HFF-Myc (cell line): ENCODE results near the gene HOXB8.

Source experiments
- DNase-seq: peaks from one replicate; pipeline ENCODE4 v3.0.0-alpha.2; 2011; ENCODE audit warnings: low read depth; ENCODE audit errors: extremely low read depth
- H3K4me3 ChIP-seq: replicated peaks from 2 replicates; pipeline ENCODE4 v1.5.1; 2011; ENCODE audit warnings: low read depth, mild to moderate bottlenecking, control low read depth, low read length
- CTCF ChIP-seq: IDR thresholded peaks from 2 replicates; pipeline ENCODE4 v1.5.1; 2012; ENCODE audit warnings: mild to moderate bottlenecking, low read depth, low read length, control low read depth; ENCODE audit errors: missing control alignments

The HOXB8 gene

GRCh38 chr17:48646183-48647102, 31.4 kb upstream of the HOXB8 start:
- no peak for DNase-seq
- no peak for TF ChIP-seq CTCF
- H3K4me3 ChIP-seq: no peak overlapping the region

- no peak for DNase-seq
- H3K4me3 ChIP-seq: no peak overlapping the region
- no peak for TF ChIP-seq CTCF
These were observed 30.6 kb upstream of the HOXB8 start for GRCh38 chr17:48645639-48646182.

- H3K4me3 ChIP-seq: no peak overlapping the region
- TF ChIP-seq CTCF: no peak
- no peak for DNase-seq
These were observed 29.9 kb upstream of the HOXB8 start for GRCh38 chr17:48644910-48645557.

- DNase-seq: no peak
- no peak for TF ChIP-seq CTCF
- H3K4me3 ChIP-seq: no peak overlapping the region
These were observed 29.1 kb upstream of the HOXB8 start for GRCh38 chr17:48644159-48644558.

- DNase-seq: no peak
- no peak for TF ChIP-seq CTCF
- H3K4me3 ChIP-seq: no peak overlapping the region
These were observed 28.6 kb upstream of the HOXB8 start for GRCh38 chr17:48643697-48644012.

GRCh38 chr17:48642843-48643696, 28.0 kb upstream of the HOXB8 start:
- TF ChIP-seq CTCF: no peak
- H3K4me3 ChIP-seq: no peak overlapping the region
- DNase-seq: no peak
